HG02759 (cell line): Measurements from ENCODE around the gene UCK1.

ENCODE experiments used
- ATAC-seq: cut with Tn5 transposase; IDR thresholded peaks from one replicate; pipeline ENCODE4 v1.9.1; 2021; ENCODE audit warnings: mild to moderate bottlenecking, moderate library complexity; ENCODE audit not compliant: unreplicated experiment

The UCK1 gene

DNA sequence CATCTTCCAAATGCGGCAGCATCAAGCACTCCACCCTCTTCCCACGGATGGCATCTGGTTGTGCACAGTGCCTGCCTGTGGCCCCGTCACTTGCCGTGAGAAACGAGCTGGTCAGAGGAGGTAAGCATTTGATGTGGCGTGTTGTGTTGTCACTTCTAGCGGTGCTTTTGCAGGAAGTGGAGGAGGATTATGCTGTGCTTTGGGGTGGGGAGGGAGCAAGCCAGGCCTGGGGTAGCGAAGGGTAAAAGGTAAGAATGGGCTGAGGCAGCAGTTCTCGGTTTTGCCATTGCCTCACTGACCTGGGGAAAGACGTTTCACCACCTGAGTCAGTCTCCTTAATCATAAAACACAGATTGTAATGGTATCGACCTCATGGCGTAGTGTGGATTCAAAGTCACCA is 30.7 kb downstream of the UCK1 start:
- no peak for ATAC-seq

DNA sequence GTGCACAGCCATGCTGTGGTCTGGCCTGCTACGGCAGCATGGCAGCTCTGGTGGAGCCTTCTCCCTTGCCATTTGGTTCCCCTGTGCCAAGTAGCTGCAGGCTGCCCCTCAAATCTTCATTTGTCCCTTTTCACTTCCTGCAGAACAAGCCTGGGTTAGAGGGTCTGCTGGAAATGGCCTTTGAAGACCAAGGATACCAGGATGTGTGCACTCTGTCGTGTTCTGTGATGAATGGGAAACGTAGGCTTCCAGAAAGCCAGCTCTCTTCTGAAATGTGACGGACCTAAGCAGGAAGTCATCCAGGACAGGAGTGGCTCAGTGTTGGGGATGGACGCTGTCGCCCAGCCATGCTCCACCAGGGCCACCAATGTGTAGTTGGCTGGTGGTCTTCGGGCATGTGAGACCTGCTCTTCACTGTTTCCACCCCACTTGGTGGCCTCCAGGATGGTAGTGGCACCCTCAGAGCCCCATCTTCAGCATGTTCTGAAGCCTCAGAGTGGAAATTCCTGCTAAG is 31.8 kb downstream of the UCK1 start:
- no peak for ATAC-seq

DNA sequence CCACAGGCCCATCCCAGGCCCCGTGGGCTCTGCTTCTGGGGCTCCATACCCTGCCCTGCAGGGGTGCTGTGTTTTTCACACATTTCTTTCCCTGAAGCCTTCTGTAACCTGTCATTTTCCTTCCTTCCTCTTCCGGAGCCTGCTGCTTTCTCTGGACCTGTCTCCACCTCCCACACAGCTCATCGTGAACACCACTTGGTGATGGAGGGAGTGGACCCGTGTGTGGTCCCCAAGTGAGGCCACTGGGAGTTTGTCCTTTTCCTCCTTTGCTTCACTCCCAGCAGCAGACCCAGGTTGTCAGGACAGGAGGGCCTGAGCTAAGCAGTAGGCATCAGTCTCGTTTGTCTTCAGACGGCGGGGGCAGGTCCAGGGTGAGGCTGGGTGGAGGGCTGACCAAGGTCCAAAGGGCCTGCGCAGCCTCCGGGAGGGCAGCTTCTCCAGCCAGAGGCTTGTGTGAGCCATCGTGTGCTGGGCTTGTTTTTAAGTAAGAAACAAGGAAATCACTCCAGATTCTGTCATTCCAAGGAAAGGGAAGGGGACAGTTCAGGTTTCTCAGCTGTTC is 34.1 kb downstream of the UCK1 start:
- ATAC-seq, result no peak

DNA sequence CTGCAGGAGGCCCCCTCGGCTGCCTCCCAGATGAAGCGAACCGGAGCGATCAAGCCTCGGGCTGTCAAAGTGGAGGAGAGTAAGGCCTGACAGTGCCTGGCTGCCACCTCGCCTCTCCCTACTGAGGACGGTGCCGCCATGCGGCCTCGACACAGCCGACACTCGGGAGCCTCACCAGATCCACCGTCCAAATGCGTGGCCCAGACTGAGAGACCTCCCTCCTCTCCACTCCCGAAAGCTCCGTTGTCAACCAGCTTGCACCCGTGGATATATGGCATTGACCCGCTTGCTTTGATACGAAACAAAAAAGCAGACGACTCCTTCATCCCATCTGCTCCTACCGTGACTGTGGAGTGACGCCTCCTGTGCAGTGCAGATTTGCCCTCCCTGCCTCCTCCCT is 35.3 kb downstream of the UCK1 start:
- no peak for ATAC-seq

DNA sequence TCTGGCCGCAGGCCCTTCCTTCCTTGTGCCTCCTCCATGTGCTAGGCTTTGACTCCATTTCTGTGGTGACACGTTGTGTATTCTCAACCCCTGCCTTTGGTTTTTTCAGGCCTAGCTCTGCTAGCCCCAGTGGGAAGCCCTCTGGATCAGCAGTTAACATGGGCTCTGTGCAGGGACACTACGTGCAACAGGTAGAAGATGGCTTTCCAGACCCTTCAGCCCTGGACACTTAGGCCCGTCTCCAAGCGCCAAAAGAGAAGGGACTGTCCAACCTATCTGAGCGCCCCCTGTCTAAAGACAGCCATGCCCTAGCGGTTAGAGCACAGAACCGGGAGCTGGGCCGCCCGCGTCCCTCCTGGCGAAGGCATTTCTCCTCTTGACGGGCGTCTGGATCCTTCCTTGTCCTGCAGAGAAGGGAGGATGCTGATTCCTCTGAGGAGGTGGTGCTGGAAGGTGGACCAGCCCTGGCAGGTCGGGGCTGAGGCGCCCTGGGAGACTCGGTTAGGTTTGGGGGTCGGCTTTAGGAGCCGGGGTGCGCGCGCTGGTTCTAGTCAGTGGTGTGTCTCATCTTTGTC is 36.7 kb downstream of the UCK1 start:
- no peak for ATAC-seq

DNA sequence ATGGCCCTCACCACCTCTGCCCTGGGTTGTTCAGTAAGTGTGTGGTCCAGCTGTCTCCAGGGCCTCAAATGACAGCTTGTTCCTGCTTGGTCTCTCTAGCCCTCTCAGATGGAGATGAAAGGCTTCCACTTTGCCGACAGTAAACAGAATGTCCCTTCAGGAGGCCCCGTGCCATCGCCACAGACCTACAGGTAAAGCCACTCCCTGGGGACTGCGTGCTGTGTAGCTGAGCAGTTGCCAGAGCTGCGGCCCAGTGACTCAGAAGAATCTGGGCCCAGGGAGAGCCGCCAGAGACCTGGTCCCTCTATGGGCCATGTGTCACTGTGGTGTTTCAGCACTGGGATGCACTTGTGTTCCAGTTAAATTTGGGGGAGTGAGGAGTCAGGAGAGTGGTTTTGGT is 39.0 kb downstream of the UCK1 start:
- no peak for ATAC-seq

DNA sequence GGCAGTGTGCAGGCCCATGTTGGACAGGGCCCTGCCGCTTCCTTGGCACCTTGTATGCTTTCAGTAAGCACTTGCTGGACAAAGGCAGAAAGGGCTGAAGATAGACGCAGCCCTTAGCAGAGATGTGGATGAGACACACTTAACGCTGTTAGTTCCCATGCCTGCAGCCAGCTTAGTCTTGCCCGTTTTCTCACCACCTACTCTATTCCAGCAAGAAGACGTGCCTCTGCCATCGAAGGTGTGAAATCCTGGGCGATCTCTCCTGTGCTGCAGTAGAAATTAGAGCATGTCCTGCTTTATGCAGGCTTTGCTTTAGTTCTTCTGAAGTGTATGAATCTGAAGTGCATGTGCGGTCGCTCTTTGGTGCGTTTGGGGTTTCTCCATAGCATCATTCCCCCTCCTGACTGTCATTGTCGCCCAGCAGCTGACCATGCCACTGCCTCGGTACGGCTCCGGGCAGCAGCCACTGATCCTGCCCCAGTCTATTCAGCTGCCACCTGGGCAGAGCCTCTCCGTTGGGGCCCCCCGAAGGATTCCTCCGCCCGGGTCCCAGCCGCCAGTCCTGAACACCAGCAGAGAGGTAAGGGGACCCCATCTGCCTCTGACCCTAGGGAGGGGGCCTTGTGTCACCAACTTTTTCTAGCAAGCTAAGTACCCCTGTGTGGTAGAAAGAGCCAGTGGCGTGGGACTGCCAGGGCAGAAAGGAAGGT is 39.9 kb downstream of the UCK1 start:
- no peak for ATAC-seq

DNA sequence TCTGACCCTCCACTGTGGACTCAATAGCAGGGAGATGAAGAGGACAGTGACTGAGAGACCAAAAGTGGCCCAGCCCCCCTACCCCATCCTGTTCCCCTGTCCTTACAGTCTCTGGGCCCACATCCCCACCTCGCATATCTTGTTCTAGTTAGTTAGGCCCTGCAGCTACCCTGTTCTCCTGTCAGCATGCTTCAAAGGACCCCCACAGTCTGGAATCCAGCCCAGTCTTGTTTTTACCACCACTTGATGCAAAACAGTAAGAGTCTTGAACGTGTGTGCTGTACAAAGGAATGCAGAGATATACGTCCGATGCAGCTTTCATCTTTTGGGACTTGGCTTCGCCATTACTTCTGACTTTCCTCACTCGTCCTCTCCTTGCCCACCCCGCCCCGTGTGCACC is 40.5 kb downstream of the UCK1 start:
- no peak for ATAC-seq

DNA sequence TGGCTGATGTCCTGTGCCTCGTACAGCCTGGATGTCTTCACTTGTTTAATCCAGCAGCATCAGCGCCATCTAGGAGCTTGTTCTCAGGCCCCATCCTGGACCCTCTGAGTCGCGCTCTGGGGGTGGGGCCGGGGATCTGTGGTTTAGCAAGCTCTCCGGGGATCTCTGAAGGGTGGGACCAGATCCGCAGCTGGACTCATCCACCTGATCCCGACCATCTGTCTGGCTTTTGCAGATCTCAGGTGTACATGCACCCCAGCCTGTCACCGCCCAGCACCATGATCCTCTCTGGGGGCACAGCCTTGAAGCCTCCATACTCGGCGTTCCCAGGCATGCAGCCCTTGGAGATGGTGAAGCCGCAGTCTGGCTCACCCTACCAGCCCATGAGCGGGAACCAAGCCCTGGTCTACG is 43.4 kb downstream of the UCK1 start:
- ATAC-seq, result no peak

DNA sequence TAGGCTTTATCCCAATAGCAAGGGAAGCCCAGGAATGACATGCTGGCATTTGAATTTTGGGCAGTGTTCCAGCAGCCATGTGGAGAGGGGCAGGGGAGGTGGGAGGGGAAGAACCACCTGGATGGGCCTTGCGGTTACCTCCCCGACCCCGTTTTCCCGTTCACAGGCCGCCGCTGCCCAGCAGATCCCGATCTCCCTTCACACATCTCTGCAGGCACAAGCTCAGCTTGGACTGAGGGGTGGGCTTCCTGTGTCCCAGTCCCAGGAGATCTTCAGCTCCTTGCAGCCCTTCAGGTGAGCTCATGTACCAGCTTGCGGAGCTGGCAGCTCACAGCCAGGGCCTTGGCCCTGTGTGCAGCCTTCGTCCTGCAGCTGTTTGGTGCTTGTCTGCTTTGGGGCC is 44.1 kb downstream of the UCK1 start:
- no peak for ATAC-seq

DNA sequence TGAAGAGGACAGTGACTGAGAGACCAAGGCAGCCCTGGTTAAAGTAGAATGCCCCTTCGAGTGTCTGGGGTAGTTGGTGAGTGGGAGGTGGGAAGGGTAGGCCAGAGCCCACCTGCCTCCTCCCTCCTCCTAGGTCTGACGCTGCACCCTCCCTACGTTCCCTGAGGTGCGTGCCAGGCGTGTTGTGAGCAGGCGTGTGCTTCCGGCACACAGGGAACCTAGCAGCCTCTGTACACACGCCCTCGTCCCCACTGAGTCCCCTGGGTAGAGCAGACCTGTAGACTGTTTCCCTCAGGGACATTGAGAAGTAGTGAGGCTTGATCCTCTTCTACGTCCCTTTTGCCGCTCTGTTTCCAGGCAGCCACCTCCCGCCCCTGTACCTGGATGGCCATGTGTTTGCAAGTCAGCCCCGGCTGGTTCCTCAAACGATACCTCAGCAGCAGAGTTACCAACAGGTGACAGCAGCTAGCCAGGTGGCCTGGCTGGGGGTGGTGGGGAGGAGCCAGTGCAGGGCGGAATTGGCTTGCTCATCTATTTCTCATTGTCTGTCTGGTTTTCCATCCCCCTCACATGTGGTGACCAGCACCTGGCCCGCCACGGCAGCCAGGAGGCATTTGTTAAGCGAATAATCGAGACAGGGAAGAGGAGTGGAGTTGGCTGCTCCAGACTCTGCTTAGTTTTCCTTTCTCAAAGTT is 45.2 kb downstream of the UCK1 start:
- ATAC-seq, result no peak

DNA sequence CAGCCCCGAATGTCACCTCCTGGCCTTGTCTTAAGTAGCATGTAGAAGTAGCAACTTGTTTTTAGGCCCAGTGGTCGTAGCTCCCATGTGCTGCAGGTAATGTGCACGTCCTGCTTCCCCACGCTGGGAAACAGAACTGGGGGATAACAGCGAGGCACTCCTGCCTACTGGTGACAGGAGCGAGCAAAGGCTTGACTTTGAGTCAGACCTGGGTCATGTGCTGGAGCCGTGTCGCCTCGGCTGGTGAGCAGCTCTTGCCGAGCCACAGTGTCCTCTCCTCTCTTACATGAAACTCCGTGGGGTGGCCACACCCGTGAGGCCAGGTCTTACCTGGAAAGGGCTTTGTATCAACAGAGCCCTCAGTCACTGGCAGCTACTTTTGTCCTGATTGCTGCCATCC is 45.9 kb downstream of the UCK1 start:
- no peak for ATAC-seq

DNA sequence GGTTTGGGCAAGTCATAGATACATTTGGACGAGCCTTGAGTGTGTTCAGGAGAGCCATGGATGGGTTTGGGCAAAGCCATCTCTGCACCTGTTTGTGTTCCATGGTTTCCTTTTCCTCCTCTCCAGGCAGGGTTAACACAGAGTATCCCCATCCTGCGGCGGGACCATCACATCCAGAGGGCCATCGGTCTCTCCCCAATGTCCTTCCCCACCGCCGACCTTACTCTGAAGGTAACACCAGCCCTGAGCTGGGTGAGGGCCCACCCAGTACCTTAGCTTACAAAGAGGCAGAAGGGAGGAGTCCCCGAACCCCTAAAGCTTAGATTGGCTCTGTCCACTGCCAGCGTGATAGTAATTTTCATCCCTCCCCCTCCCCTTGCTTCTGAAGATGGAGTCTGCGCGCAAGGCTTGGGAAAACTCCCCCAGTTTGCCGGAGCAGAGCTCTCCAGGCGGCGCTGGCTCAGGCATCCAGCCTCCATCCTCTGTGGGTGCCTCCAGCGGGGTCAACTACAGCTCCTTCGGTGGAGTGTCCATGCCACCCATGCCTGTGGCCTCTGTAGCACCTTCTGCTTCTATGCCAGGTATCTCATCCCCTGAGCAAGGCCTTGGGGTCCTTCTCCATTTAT is 46.4 kb downstream of the UCK1 start:
- ATAC-seq, result no peak

DNA sequence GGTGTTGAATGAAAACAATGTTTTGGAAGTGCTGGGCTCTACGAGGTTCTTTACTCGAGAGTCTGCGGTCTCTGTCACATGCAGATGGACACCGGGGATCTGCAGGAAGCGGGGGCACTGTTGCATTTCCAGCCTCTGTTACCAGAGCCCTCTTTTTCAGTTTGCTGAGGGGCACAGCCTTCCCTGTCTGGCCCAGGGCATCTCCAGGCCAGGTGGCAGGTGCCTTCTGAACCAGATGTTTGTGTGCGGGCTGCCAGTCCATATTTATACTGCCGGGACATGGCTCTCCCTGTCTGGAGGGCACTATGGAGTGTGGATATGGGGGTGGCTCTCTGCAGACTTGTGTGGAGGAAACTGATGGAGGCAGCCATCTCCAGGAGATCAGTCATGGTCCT is 47.0 kb downstream of the UCK1 start:
- ATAC-seq, result no peak

DNA sequence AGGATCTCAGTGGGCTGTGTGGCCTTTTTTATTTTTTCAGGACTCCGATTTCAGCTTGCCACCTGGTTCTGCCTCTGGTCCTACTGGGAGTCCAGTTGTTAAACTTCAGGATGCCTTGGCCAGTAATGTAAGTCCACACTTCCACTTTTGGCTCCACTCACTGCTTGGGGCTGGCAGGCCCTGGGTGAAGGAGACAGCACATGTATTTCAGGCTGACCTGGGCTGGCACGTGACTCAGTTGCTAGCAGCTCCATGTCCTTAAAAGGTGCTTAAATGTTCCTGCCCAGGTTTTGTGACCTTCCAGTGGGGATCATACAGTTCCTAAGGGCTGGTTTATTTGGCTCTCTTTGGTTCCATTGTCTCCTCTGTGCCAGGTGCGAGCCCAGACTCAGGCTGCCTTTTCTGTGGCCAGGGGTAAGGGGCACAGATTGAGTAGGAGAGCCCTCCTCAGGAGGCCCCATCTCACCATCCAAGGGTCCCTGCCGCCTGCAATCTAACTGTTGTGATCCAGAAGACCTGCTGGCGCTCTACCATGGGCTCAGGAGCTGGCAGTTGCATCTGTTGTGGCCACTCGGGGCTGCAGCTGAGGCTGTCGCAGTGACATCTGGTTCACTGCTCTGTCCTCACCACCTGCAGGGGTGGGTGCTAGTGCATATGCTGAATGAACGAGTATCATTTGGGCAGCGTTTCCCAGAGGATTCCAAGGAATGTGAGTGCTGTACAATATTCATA is 47.6 kb downstream of the UCK1 start:
- ATAC-seq, result no peak

DNA sequence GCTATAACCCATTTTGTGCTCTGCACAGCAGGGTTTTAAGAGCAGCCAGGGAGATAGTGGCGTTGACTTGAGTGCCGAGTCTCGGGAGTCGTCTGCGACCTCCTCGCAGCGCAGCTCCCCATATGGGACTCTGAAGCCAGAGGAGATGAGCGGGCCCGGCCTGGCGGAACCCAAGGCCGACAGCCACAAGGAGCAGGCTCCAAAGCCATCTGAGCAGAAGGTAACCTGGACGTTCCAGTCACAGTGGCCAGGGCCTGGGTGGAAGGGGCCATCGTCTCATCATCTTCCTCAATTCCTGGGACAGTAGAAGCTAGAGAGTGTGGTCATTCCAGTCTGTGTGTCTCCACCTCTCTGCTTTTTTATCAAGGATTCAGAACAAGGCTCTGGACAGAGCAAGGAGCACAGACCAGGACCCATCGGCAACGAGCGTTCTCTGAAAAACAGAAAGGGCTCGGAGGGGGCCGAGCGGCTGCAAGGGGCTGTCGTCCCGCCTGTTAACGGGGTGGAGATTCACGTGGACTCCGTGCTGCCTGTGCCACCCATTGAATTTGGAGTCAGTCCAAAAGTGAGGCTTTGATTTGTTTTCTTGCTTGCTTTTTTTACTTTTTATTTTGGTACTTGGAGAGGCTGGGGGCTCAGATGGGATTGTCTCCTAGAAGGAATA is 48.6 kb downstream of the UCK1 start:
- ATAC-seq, result no peak

DNA sequence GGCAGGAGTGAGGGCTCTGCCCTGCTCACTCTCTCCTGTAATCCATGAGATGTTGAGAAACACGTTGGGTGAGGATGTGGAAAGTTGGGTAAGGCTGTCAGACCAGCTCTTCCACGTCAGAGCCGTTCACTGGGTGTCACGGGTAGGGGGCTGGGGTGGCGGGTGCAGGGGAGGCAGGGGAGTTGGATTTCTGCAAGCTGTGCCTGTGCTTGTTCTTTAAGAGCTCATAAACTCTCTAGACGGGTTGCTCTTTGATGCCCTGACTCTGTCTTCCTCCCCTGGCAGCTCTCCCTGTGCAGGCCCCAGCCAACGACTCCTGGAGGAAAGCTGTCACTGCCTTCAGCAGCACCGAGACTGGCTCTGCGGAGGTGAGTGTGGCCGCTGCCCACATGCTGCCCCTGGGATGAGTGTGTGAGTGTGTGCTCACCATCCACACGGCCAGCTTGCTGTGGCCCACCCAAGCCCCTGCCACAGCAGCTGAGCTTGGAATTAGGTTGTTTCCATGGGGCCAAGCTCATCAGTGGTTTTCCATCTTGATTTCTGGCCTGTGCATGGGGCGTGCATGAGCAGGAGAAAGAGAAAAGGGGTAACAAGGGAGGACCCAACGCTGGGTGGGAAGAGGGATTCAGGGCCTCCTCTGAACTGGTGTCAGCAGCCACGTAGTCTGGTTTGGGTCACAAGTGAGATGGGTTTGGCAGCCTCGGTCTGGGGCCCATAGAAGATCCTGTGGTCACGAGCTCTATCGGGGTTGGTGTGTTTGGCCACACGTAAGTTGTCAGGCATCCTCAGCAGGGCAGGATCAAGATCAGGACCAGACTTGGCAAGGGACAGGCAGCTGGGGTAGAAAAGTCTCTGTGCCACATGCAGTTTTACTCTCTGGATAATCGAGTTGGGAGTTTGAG is 49.4 kb downstream of the UCK1 start:
- no peak for ATAC-seq

DNA sequence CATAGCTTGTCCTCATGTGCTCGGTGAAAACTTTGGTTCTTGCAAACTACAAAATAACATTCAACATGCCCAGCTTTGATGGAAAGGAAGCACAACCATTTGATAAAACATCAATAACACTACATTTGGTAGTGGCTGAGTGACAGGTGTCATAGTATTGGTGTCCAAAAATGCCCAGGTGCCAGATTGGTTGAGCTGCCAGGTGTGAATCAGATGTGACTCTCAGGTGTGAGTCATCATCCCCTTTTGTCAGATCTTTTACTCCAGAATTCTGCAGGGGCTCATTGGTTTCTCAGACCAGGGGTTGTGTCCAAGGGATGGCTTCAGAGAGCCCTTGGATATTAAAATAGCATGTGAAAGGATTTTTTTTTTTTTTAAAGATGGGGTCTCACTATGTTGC is 50.8 kb downstream of the UCK1 start:
- no peak for ATAC-seq

DNA sequence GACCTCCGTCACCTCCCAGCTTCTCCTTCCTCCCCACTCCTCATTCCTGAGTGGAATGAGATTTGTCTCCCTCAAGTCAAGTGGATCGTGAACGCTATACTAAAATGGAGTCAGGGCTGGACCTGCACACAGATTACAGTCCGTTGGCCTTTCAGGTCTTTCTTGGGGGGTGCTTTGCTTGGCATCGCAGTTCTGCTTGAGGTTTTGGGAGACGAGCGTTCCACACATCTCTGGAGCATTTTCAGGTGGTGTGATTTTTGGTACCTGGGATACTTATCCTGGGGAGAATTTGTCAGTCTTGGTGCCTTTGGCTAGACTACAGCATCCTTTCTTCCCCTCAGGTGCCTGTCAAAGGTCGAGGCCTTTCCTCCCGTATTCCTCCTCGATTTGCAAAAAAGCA is 52.2 kb downstream of the UCK1 start:
- ATAC-seq, result no peak
